Gastrocnemius medialis (tissue), 4 donors: Measurements from ENCODE around the gene KLHL9. TPM values are rescaled to one million over a fixed set of nuclear protein-coding genes. Genes with fewer than 3 reads are reported as not detected.
"Not testable (repeated sequence)": the region's sequence is repeated elsewhere in the genome, so short reads cannot be mapped to it uniquely, and the experiment has no call there.

ENCODE experiments used
- ATAC-seq, 2 donors: fragments of 150-250 bp; one replicate each; pipeline ENCODE4 v1.9.1; 2016
- DNase-seq, 2 donors: peaks; one replicate each; pipeline ENCODE4 v3.0.0-alpha.2; 2019
- H3K27ac ChIP-seq, 4 donors: fragments of 200-600 bp; sonication (generic); 1 replicate in 1 of 4; 2 replicates in 3 of 4; pipeline ENCODE4 v1.5.1; 2016 to 2018; ENCODE audit warnings: mild to moderate bottlenecking in 2 of 4, moderate library complexity in 1 of 4
- H3K27me3 ChIP-seq, 3 donors: fragments of 200-600 bp; sonication (generic) in 2 of 3; 1 replicate in 1 of 3; 2 replicates in 2 of 3; pipeline versions ENCODE4 v1.5.1 to v1.6.0; 2016 to 2019; ENCODE audit warnings: mild to moderate bottlenecking in 1 of 3, moderate library complexity in 1 of 3
- H3K36me3 ChIP-seq, 2 donors: fragments of 200-600 bp; sonication (generic) in 1 of 2; one replicate each; pipeline ENCODE4 v1.5.1; 2017 to 2018
- H3K4me1 ChIP-seq, 2 donors: fragments of 200-600 bp; sonication (generic) in 1 of 2; one replicate each; pipeline ENCODE4 v1.5.1; 2016 to 2017; ENCODE audit warnings: mild to moderate bottlenecking in 2 of 2
- H3K4me3 ChIP-seq, 4 donors: fragments of 200-600 bp; sonication (generic) in 3 of 4; 1 replicate in 1 of 4; 2 replicates in 3 of 4; pipeline ENCODE4 v1.5.1; 2016 to 2019; ENCODE audit warnings: mild to moderate bottlenecking in 2 of 4
- H3K9me3 ChIP-seq, 3 donors: fragments of 200-600 bp; sonication (generic) in 2 of 3; 1 replicate in 1 of 3; 2 replicates in 2 of 3; pipeline ENCODE4 v1.5.1; 2016 to 2019
- CTCF ChIP-seq, 5 experiments: fragments of 450-650 bp in 3 of 5; fragments of 200-600 bp in 2 of 5; sonication (generic) in 2 of 5; IDR thresholded peaks in 4 of 5; conservative IDR thresholded peaks in 1 of 5; 1 replicate in 4 of 5; 2 replicates in 1 of 5; pipeline ENCODE4 v1.5.1; 2016 to 2019; ENCODE audit warnings: antibody characterized with exemption in 5 of 5, mild to moderate bottlenecking in 3 of 5, moderate library complexity in 3 of 5
- POLR2A ChIP-seq, 2 donors: fragments of 450-650 bp; IDR thresholded peaks; one replicate each; pipeline ENCODE4 v1.6.1; 2017; ENCODE audit warnings: antibody characterized with exemption in 2 of 2, mild to moderate bottlenecking in 2 of 2, moderate library complexity in 2 of 2
- in situ Hi-C, 4 donors: fragments of 200-750 bp; cut with MboI; loops; one replicate each; pipeline versions ENCODE4 v1.15.0 to v1.8.0; 2017; ENCODE audit warnings: low sequenced_read_pairs in 4 of 4
- intact Hi-C: fragments of 100-400 bp; cut with DNase I; formaldehyde crosslinking; loops from one replicate; pipeline ENCODE4 v1.15.1; 2023; ENCODE audit warnings: low total_unique reads
- total RNA-seq, 4 donors: library from RNA; depleted of rRNA; stranded (reverse); fragments of >200 nt; gene quantifications; one replicate each; pipeline versions ENCODE4 v1.1.0 to v1.2.3, GENCODE V29; 2016

Gene KLHL9
- total RNA-seq, 4 donors from 2014 or later: 5.2 to 8.2 (median 6.5) TPM

- in situ Hi-C loops: no loop called here
- H3K4me1 ChIP-seq: no peaks in the 10 kb centered on the region
- H3K4me3 ChIP-seq: no peak within 1 kb of the TSS
- no peaks in the 10 kb centered on the region for H3K36me3 ChIP-seq
- intact Hi-C loops: no loop called here
- H3K27ac ChIP-seq: no peak within 1 kb of the TSS
- TF ChIP-seq CTCF (IDR thresholded peaks at IDR 0.05 in 4 of 5, conservative IDR thresholded peaks at IDR 0.05 in 1 of 5): no peak
- H3K9me3 ChIP-seq: no peaks in the 10 kb centered on the region
- DNase-seq (no peak), ATAC-seq (no peak)
- H3K27me3 ChIP-seq: no peaks in the 10 kb centered on the region
Measured at GRCh38 chr9:21367957-21368356, 32.8 kb upstream of the KLHL9 start, which contains the start of gene IFNA13. Gene IFNA13, minus strand, starts transcription at chr9:21368057. Its CDS starts 47 bp downstream, at chr9:21368010.

DNA sequence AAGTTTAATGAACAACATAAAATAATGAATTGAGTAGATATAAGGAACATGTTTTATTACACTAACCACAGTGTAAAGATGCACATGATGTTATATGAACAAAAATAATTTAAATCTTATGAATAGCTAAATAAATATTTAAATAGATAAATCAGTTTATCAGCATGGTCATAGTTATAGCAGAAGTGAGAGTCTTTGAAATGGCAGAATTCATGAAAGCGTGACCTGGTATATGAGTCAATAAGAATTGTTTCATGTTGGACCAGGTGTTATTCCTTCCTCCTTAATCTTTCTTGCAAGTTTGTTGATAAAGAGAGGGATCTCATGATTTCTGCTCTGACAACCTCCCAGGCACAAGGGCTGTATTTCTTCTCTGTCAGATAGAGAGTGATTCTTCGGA, 32.0 kb upstream of the KLHL9 start:
- intact Hi-C loops, H3K4me1 ChIP-seq, H3K4me3 ChIP-seq, H3K36me3 ChIP-seq, DNase-seq, H3K27ac ChIP-seq, ATAC-seq, H3K27me3 ChIP-seq, H3K9me3 ChIP-seq, in situ Hi-C loops: not testable (repeated sequence)

GRCh38 chr9:21362287-21362686, 27.1 kb upstream of the KLHL9 start:
- Histone ChIP-seq H3K27ac (no peak overlapping the region), H3K9me3 (no peaks in the 10 kb centered on the region), H3K4me3 (no peak overlapping the region), H3K36me3 (no peaks in the 10 kb centered on the region), H3K27me3 (no peaks in the 10 kb centered on the region), H3K4me1 (no peaks in the 10 kb centered on the region)
- in situ Hi-C loops: no loop called here
- ATAC-seq (no peak), DNase-seq (no peak)
- TF ChIP-seq POLR2A (IDR thresholded peaks at IDR 0.05): no peak
- no peak for TF ChIP-seq CTCF (IDR thresholded peaks at IDR 0.05 in 4 of 5, conservative IDR thresholded peaks at IDR 0.05 in 1 of 5)
- intact Hi-C loops: no loop called here

GRCh38 chr9:21357479-21358460, 22.6 kb upstream of the KLHL9 start:
- no peaks in the 10 kb centered on the region for H3K9me3 ChIP-seq
- in situ Hi-C loops: no loop called here
- H3K27ac ChIP-seq: no peak overlapping the region
- no peak for TF ChIP-seq CTCF (IDR thresholded peaks at IDR 0.05 in 4 of 5, conservative IDR thresholded peaks at IDR 0.05 in 1 of 5)
- TF ChIP-seq POLR2A (IDR thresholded peaks at IDR 0.05): no peak
- DNase-seq (no peak), ATAC-seq (no peak)
- H3K36me3 ChIP-seq: no peaks in the 10 kb centered on the region
- H3K27me3 ChIP-seq: no peaks in the 10 kb centered on the region
- no peak overlapping the region for H3K4me3 ChIP-seq
- H3K4me1 ChIP-seq: no peaks in the 10 kb centered on the region
- intact Hi-C loops: no loop called here

GRCh38 chr9:21350787-21351186, 15.6 kb upstream of the KLHL9 start, which contains the start of gene IFNA6:
Gene IFNA6, minus strand, starts transcription at chr9:21350887. Its CDS starts 0 bp downstream, at chr9:21350887.
- Histone ChIP-seq H3K4me3 (no peak within 1 kb of the TSS), H3K27me3 (no peaks in the 10 kb centered on the region), H3K9me3 (no peaks in the 10 kb centered on the region), H3K4me1 (no peaks in the 10 kb centered on the region), H3K36me3 (no peaks in the 10 kb centered on the region), H3K27ac (no peak within 1 kb of the TSS)
- in situ Hi-C loops: no loop called here
- intact Hi-C loops: no loop called here
- TF ChIP-seq CTCF (IDR thresholded peaks at IDR 0.05 in 4 of 5, conservative IDR thresholded peaks at IDR 0.05 in 1 of 5) (no peak), POLR2A (IDR thresholded peaks at IDR 0.05) (no peak)
- no peak for DNase-seq
- ATAC-seq: no peak
